H9 (cell line): ENCODE results near the gene EHD4. TPM values are rescaled to one million over a fixed set of nuclear protein-coding genes. Genes with fewer than 3 reads are reported as not detected.

Experiments
- DNase-seq: peaks from one replicate; pipeline ENCODE4 v3.0.0-alpha.2; 2017
- H2AFZ ChIP-seq: one replicate; pipeline ENCODE4 v1.6.1; 2013; ENCODE audit warnings: mild to moderate bottlenecking, low read length, control low read depth, moderate library complexity
- H2AK5ac ChIP-seq: 2 replicates; pipeline ENCODE4 v1.6.1; 2013; ENCODE audit warnings: low read length, control low read depth, mixed read lengths; ENCODE audit not compliant: insufficient read length
- H2BK120ac ChIP-seq: one replicate; pipeline ENCODE4 v1.6.1; 2013; ENCODE audit warnings: low read depth, mild to moderate bottlenecking, low read length, control low read depth, inconsistent platforms; ENCODE audit not compliant: poor library complexity, severe bottlenecking
- H2BK12ac ChIP-seq: 2 replicates; pipeline ENCODE4 v1.6.1; 2013; ENCODE audit warnings: low read length, control low read depth, mixed read lengths, low read depth; ENCODE audit not compliant: insufficient read length
- H2BK15ac ChIP-seq: 2 replicates; pipeline ENCODE4 v1.6.1; 2013; ENCODE audit warnings: low read depth, low read length, control low read depth
- H2BK20ac ChIP-seq: one replicate; pipeline ENCODE4 v1.6.1; 2013; ENCODE audit warnings: low read depth, mild to moderate bottlenecking, low read length, control low read depth, inconsistent platforms; ENCODE audit not compliant: poor library complexity, severe bottlenecking
- H2BK5ac ChIP-seq: 2 replicates; pipeline ENCODE4 v1.6.1; 2013; ENCODE audit warnings: low read length, control low read depth, mixed read lengths; ENCODE audit not compliant: insufficient read length
- H3K14ac ChIP-seq: 2 replicates; pipeline ENCODE4 v1.6.1; 2013; ENCODE audit warnings: low read length, control low read depth; ENCODE audit not compliant: insufficient read depth
- H3K18ac ChIP-seq: 2 replicates; pipeline ENCODE4 v1.6.1; 2013; ENCODE audit warnings: low read depth, mild to moderate bottlenecking, mixed read lengths, low read length, control low read depth; ENCODE audit not compliant: insufficient read length
- H3K23ac ChIP-seq: 2 replicates; pipeline ENCODE4 v1.6.1; 2013; ENCODE audit warnings: low read length, control low read depth, mixed read lengths, low read depth; ENCODE audit not compliant: insufficient read length
- H3K23me2 ChIP-seq: 2 replicates; pipeline ENCODE4 v1.6.1; 2013; ENCODE audit warnings: low read depth, mild to moderate bottlenecking, mixed read lengths, low read length, control low read depth; ENCODE audit not compliant: insufficient read length, poor library complexity, severe bottlenecking
- H3K27ac ChIP-seq: 2 replicates; pipeline ENCODE4 v1.5.1; 2013; ENCODE audit warnings: low read length, control low read depth, mixed read lengths, low read depth; ENCODE audit not compliant: insufficient read length
- H3K27me3 ChIP-seq: 2 replicates; pipeline ENCODE4 v1.6.1; 2013; ENCODE audit warnings: low read length, control low read depth, inconsistent platforms; ENCODE audit not compliant: insufficient read depth
- H3K4ac ChIP-seq: 2 replicates; pipeline ENCODE4 v1.6.1; 2013; ENCODE audit warnings: low read depth, mild to moderate bottlenecking, control low read depth, inconsistent platforms, low read length, moderate library complexity
- H3K4me1 ChIP-seq: 2 replicates; pipeline ENCODE4 v1.6.1; 2013; ENCODE audit warnings: low read length, control low read depth, inconsistent platforms; ENCODE audit not compliant: insufficient read depth
- H3K4me2 ChIP-seq: 2 replicates; pipeline ENCODE4 v1.6.1; 2013; ENCODE audit warnings: low read length, control low read depth, mixed read lengths; ENCODE audit not compliant: insufficient read length, insufficient read depth
- H3K56ac ChIP-seq: 2 replicates; pipeline ENCODE4 v1.6.1; 2013; ENCODE audit warnings: low read depth, mild to moderate bottlenecking, mixed read lengths, low read length, control low read depth; ENCODE audit not compliant: insufficient read length
- H3K79me1 ChIP-seq: 2 replicates; pipeline ENCODE4 v1.6.1; 2013; ENCODE audit warnings: low read depth, mild to moderate bottlenecking, moderate library complexity, low read length, control low read depth, inconsistent platforms; ENCODE audit not compliant: insufficient read depth, poor library complexity, severe bottlenecking
- H3K79me2 ChIP-seq: 2 replicates; pipeline ENCODE4 v1.6.1; 2013; ENCODE audit warnings: low read length, control low read depth, inconsistent platforms; ENCODE audit not compliant: insufficient read depth
- H3K9ac ChIP-seq: 2 replicates; pipeline ENCODE4 v1.6.1; 2013; ENCODE audit warnings: low read length, control low read depth, mixed read lengths; ENCODE audit not compliant: insufficient read length; ENCODE audit errors: extremely low read depth
- H3K9me3 ChIP-seq: one replicate; pipeline ENCODE4 v1.6.1; 2013; ENCODE audit warnings: low read depth, low read length, inconsistent platforms; ENCODE audit not compliant: control insufficient read depth
- H3T11ph ChIP-seq: one replicate; pipeline ENCODE4 v1.6.1; 2013; ENCODE audit warnings: mild to moderate bottlenecking, low read length, control low read depth, inconsistent platforms
- H4K20me1 ChIP-seq: one replicate; pipeline ENCODE4 v1.6.1; 2013; ENCODE audit not compliant: control insufficient read depth, insufficient read length, insufficient read depth
- H4K5ac ChIP-seq: 2 replicates; pipeline ENCODE4 v1.6.1; 2013; ENCODE audit warnings: low read depth, mild to moderate bottlenecking, mixed read lengths, low read length, control low read depth; ENCODE audit not compliant: insufficient read length
- H4K8ac ChIP-seq: replicated peaks from 2 replicates; pipeline ENCODE4 v1.6.1; 2013; ENCODE audit warnings: low read length, control low read depth, mixed read lengths, low read depth; ENCODE audit not compliant: insufficient read length
- H4K91ac ChIP-seq: 2 replicates; pipeline ENCODE4 v1.6.1; 2013; ENCODE audit warnings: low read depth, mild to moderate bottlenecking, moderate library complexity, mixed read lengths, low read length, control low read depth; ENCODE audit not compliant: insufficient read length
- H3K27ac Mint-ChIP-seq, 3 experiments: 2 replicates in 2 of 3; 3 replicates in 1 of 3; pipeline ENCODE4 v1.8.0; 2020 to 2021; ENCODE audit warnings: mixed read lengths in 3 of 3, mild to moderate bottlenecking in 1 of 3, moderate library complexity in 1 of 3
- H3K27me3 Mint-ChIP-seq: 2 replicates; pipeline ENCODE4 v1.8.0; 2021; ENCODE audit warnings: low read depth, mild to moderate bottlenecking, moderate library complexity, mixed read lengths
- H3K36me3 Mint-ChIP-seq, 3 experiments: 2 replicates in 2 of 3; 3 replicates in 1 of 3; pipeline ENCODE4 v1.8.0; 2020 to 2021; ENCODE audit warnings: low read depth in 3 of 3, mixed read lengths in 3 of 3; ENCODE audit not compliant: insufficient read depth in 1 of 3
- H3K4me1 Mint-ChIP-seq, 2 experiments: 2 replicates each; pipeline ENCODE4 v1.8.0; 2020; ENCODE audit warnings: mixed read lengths in 2 of 2
- H3K4me3 Mint-ChIP-seq, 2 experiments: 2 replicates in 1 of 2; 3 replicates in 1 of 2; pipeline ENCODE4 v1.8.0; 2020 to 2021; ENCODE audit warnings: mild to moderate bottlenecking in 2 of 2, mixed read lengths in 2 of 2, moderate library complexity in 1 of 2
- H3K9me3 Mint-ChIP-seq, 2 experiments: 2 replicates in 1 of 2; 3 replicates in 1 of 2; pipeline ENCODE4 v1.8.0; 2020; ENCODE audit warnings: mild to moderate bottlenecking in 2 of 2, mixed read lengths in 2 of 2, moderate library complexity in 1 of 2
- WGBS: extraction: QIAGEN DNeasy Blood & Tissue Kit; methylation state at CpG from one replicate; pipeline ENCODE4 v1.1.7; 2013; ENCODE audit warnings: missing lambda C conversion rate, low lambda C conversion rate, mixed read lengths; ENCODE audit not compliant: insufficient read length; ENCODE audit errors: extremely low coverage; 5-methylcytosine and 5-hydroxymethylcytosine counted together
- total RNA-seq: library from RNA; stranded (reverse); gene quantifications from 2 replicates; pipeline ENCODE4 v1.2.1, GENCODE V29; 2021
- TF ChIP-seq, protein P1 (sequence below): fragments of 200-600 bp; sonication (generic); conservative IDR thresholded peaks from 3 replicates; pipeline ENCODE4 v1.8.0; 2021; ENCODE audit warnings: antibody characterized with exemption, mild to moderate bottlenecking

The EHD4 gene
- total RNA-seq, 1 experiment from 2014 or later: 22.9 TPM

DNA sequence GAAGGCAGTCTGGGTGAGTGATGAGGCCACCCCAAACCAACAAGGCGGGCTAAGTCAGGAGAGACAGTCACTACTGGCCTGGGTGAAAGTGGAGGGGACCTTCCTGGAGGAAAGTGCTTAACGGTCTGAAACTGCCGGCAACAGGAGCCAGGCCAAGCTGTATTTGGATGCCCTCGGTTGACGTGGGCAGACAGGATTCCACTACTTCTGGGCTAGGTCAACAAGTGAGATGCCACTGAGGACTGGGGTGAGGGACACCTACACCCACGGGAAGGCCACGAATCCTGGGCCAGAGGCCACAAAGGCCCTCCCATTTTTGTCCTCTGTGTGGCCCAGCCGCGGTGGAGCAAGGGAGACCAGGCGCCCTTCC is 90.8 kb downstream of the EHD4 start:
- no peak overlapping the region for H3K56ac ChIP-seq
- H3K9me3 ChIP-seq: no peaks in the 10 kb centered on the region
- no peak overlapping the region for H2BK20ac ChIP-seq
- H3K18ac ChIP-seq: no peak overlapping the region
- H3K9me3 Mint-ChIP-seq: no peaks in the 10 kb centered on the region; a peak in 1 of 5 replicates
- no peaks in the 10 kb centered on the region for H3K4me1 ChIP-seq
- no peak overlapping the region for H3T11ph ChIP-seq
- no peak overlapping the region for H2BK12ac ChIP-seq
- no peak overlapping the region for H3K14ac ChIP-seq
- no peak for DNase-seq
- H3K4me3 Mint-ChIP-seq: peak overlapping the region; percentile 5 to 28; a peak in 4 of 5 replicates
- H3K79me1 ChIP-seq: no peaks in the 10 kb centered on the region
- H2BK15ac ChIP-seq: no peak overlapping the region
- H2BK5ac ChIP-seq: no peak overlapping the region
- H3K9ac ChIP-seq: no peak overlapping the region
- H4K20me1 ChIP-seq: no peaks in the 10 kb centered on the region
- peaks cover 4 to 10% of the 10 kb centered on the region in 2 experiments for H3K4me1 Mint-ChIP-seq
- no peaks in the 10 kb centered on the region for H3K79me2 ChIP-seq
- H2BK120ac ChIP-seq: no peak overlapping the region
- H4K8ac ChIP-seq: no peak overlapping the region
- H3K23me2 ChIP-seq: peaks cover 3% of the 10 kb centered on the region
- WGBS: no CpG with 5 or more reads among the region's 10 CpGs
- no peak overlapping the region for H3K23ac ChIP-seq
- TF ChIP-seq, protein P1, sequence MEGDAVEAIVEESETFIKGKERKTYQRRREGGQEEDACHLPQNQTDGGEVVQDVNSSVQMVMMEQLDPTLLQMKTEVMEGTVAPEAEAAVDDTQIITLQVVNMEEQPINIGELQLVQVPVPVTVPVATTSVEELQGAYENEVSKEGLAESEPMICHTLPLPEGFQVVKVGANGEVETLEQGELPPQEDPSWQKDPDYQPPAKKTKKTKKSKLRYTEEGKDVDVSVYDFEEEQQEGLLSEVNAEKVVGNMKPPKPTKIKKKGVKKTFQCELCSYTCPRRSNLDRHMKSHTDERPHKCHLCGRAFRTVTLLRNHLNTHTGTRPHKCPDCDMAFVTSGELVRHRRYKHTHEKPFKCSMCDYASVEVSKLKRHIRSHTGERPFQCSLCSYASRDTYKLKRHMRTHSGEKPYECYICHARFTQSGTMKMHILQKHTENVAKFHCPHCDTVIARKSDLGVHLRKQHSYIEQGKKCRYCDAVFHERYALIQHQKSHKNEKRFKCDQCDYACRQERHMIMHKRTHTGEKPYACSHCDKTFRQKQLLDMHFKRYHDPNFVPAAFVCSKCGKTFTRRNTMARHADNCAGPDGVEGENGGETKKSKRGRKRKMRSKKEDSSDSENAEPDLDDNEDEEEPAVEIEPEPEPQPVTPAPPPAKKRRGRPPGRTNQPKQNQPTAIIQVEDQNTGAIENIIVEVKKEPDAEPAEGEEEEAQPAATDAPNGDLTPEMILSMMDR: no peak
- no peak overlapping the region for H3K27ac Mint-ChIP-seq
- peaks cover 0 to 1% (median 0%) of the 10 kb centered on the region in 3 experiments; a peak in 2 of 7 replicates for H3K36me3 Mint-ChIP-seq
- no peak overlapping the region for H2AK5ac ChIP-seq
- peak overlapping the region; percentile 32 for H3K4me2 ChIP-seq
- H3K4ac ChIP-seq: no peak overlapping the region
- H3K27me3 Mint-ChIP-seq: peaks cover 47% of the 10 kb centered on the region
- H3K27me3 ChIP-seq: peaks cover 7% of the 10 kb centered on the region; the same call in 1 of the 2 replicates
- no peak overlapping the region for H2AFZ ChIP-seq
- H4K5ac ChIP-seq: no peak overlapping the region
- no peak overlapping the region for H3K27ac ChIP-seq
- no peak overlapping the region for H4K91ac ChIP-seq
